ENCODE data around the gene RBM38. TPM values are rescaled to one million over a fixed set of nuclear protein-coding genes. Genes with fewer than 3 reads are reported as not detected.

The RBM38 gene
- total RNA-seq, 1 experiment from 2014 or later = 56.5 TPM

DNA sequence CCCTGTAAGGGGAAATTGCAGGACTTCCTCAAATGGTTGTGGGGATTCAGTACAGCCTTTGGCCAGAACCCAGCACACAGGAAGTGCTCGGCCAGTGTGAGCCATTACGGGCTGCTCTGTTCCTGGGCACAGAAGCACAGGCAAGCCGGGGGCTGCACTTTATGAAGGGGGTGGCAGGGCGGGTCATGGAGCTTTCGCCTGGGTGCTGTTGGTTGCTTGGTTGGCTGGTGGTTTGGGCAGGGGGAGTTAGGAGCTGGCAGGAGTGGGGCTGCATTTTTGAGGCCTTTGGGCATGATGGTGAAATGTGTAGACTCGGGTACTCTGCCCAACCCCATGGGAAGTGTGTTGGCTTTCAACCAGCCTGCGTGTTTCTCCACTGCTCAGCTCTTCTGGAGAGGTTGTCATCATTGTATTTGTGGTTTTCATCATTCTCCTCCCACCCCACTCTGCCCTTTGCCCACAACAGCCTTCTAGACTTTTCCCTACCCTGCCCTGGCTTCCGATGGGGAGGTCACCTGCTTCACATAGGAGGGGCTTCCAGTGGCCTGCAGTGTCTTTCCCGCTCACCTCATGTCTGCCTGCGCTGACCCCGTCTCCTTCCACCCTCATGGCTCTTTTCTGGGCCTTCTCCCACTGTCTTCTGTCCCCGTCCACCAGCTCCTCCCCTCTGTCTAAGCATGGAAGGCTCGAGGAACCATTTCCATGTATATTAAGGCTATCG, 16.1 kb upstream of the RBM38 start:
- Histone ChIP-seq H3K27me3 (ENCODE audit: low read length) (no peaks in the 10 kb centered on the region), H3K79me2 (ENCODE audit: low read length) (no peaks in the 10 kb centered on the region), H3K9ac (ENCODE audit: low read length) (no peak overlapping the region), H3F3A (ENCODE audit: low read length, unreplicated experiment) (no peaks in the 10 kb centered on the region), H4K20me1 (ENCODE audit: low read length) (no peaks in the 10 kb centered on the region), H3K4me3 (ENCODE audit: low read length) (no peak overlapping the region), H3K36me3 (ENCODE audit: low read depth, low read length) (peaks cover 78% of the 10 kb centered on the region), H3K9me3 (ENCODE audit: low read length) (no peaks in the 10 kb centered on the region), H2AFZ (ENCODE audit: low read length) (no peak overlapping the region), H3K4me1 (ENCODE audit: insufficient read depth, low read length) (no peaks in the 10 kb centered on the region), H3K9me2 (replicated peaks; ENCODE audit: low read length) (no peaks in the 10 kb centered on the region), H3K4me2 (ENCODE audit: low read length) (no peak overlapping the region), H3K27ac (ENCODE audit: low read length) (no peak overlapping the region)
- DNase-seq (no peak), ATAC-seq (no peak)
- BruUV-seq (replicated peaks) = no TSS peak
- TF ChIP-seq EZH2phosphoT487 (IDR thresholded peaks at IDR 0.05; ENCODE audit: borderline replicate concordance, low read length) = no peak
- intact Hi-C loops (cut with micrococcal nuclease) = no loop called here
- POLR2A ChIA-PET (ENCODE audit: unreplicated experiment) = no interaction called here
- CTCF ChIA-PET = no interaction called here

DNA sequence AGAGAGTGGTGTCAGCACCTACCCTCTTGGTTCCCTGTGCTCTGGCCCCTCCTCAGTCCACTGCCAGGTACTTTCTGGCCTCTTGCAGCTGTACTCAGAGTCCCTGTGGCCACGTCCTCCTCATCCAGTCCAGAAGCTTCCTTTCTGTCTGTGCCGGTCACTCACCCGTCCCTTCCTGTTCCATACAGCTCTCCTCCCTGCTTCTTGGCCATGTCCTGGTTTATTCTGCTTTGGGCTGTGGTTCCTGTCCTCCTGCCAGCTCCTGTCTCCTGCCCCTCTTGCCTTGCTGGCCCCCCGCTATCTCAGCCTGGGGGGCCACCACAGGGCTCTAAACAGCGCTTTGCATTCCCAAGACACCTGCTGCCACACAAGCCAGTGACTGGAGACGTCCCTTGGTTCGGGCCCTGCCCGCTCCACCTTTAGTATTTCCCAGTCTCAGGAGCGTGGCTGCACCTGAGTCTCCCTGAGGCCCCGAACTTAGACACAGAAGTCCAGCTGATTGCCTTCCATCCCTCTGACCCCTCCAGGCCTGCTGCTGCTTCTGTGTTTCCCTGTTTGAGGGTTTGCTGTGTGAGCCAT, 15.5 kb upstream of the RBM38 start:
- Histone ChIP-seq H2AFZ (ENCODE audit: low read length) (no peak overlapping the region), H3K36me3 (ENCODE audit: low read depth, low read length) (peaks cover 71% of the 10 kb centered on the region), H3K9me3 (ENCODE audit: low read length) (no peaks in the 10 kb centered on the region), H3K9me2 (replicated peaks; ENCODE audit: low read length) (no peaks in the 10 kb centered on the region), H3K4me1 (ENCODE audit: insufficient read depth, low read length) (no peaks in the 10 kb centered on the region), H3K79me2 (ENCODE audit: low read length) (no peaks in the 10 kb centered on the region), H3K4me2 (ENCODE audit: low read length) (no peak overlapping the region), H3K27me3 (ENCODE audit: low read length) (no peaks in the 10 kb centered on the region), H3K4me3 (ENCODE audit: low read length) (no peak overlapping the region), H4K20me1 (ENCODE audit: low read length) (no peaks in the 10 kb centered on the region), H3F3A (ENCODE audit: low read length, unreplicated experiment) (no peaks in the 10 kb centered on the region), H3K27ac (ENCODE audit: low read length) (no peak overlapping the region), H3K9ac (ENCODE audit: low read length) (no peak overlapping the region)
- ATAC-seq (no peak), DNase-seq (no peak)
- ChIA-PET POLR2A (ENCODE audit: unreplicated experiment) (no interaction called here), CTCF (no interaction called here)
- no TSS peak for BruUV-seq (replicated peaks)
- intact Hi-C loops (cut with micrococcal nuclease) = no loop called here
- no peak for TF ChIP-seq CTCF (conservative IDR thresholded peaks at IDR 0.05; ENCODE audit: low read depth, low read length)
- TF ChIP-seq EZH2 (IDR thresholded peaks at IDR 0.05; ENCODE audit: low read length, unreplicated experiment) = no peak
- TF ChIP-seq EZH2phosphoT487 (IDR thresholded peaks at IDR 0.05; ENCODE audit: borderline replicate concordance, low read length) = no peak

GRCh38 chr20:57377350-57377749, 13.8 kb upstream of the RBM38 start:
- intact Hi-C loops (cut with micrococcal nuclease) = no loop called here
- POLR2A ChIA-PET (ENCODE audit: unreplicated experiment) = no interaction called here
- ATAC-seq = no peak
- no peak overlapping the region for H3K9ac ChIP-seq (ENCODE audit: low read length)
- no peaks in the 10 kb centered on the region for H3K9me2 ChIP-seq (replicated peaks; ENCODE audit: low read length)
- H3K27me3 ChIP-seq (ENCODE audit: low read length) = no peaks in the 10 kb centered on the region
- no peak overlapping the region for H3K27ac ChIP-seq (ENCODE audit: low read length)
- H3F3A ChIP-seq (ENCODE audit: low read length, unreplicated experiment) = no peaks in the 10 kb centered on the region
- BruUV-seq (replicated peaks) = no TSS peak
- no peak for TF ChIP-seq CTCF (conservative IDR thresholded peaks at IDR 0.05; ENCODE audit: low read depth, low read length)
- TF ChIP-seq EZH2 (IDR thresholded peaks at IDR 0.05; ENCODE audit: low read length, unreplicated experiment) = no peak
- TF ChIP-seq EZH2phosphoT487 (IDR thresholded peaks at IDR 0.05; ENCODE audit: borderline replicate concordance, low read length) = no peak
- H4K20me1 ChIP-seq (ENCODE audit: low read length) = no peaks in the 10 kb centered on the region
- H3K9me3 ChIP-seq (ENCODE audit: low read length) = no peaks in the 10 kb centered on the region
- no peak for DNase-seq
- H3K79me2 ChIP-seq (ENCODE audit: low read length) = no peaks in the 10 kb centered on the region
- no peak overlapping the region for H2AFZ ChIP-seq (ENCODE audit: low read length)
- no peaks in the 10 kb centered on the region for H3K4me1 ChIP-seq (ENCODE audit: insufficient read depth, low read length)
- CTCF ChIA-PET = no interaction called here
- H3K4me2 ChIP-seq (ENCODE audit: low read length) = no peak overlapping the region
- H3K36me3 ChIP-seq (ENCODE audit: low read depth, low read length) = peaks cover 55% of the 10 kb centered on the region
- no peak overlapping the region for H3K4me3 ChIP-seq (ENCODE audit: low read length)

Measured in PC-3 (cell line).